GM12872 (cell line): ENCODE data around the gene MTPN.

Experiments
- CTCF ChIP-seq: IDR thresholded peaks from 3 replicates; pipeline ENCODE4 v1.5.1; 2011; ENCODE audit warnings: low read depth, mild to moderate bottlenecking, low read length, moderate library complexity; ENCODE audit not compliant: insufficient read depth

Gene MTPN

GRCh38 chr7:135964791-135965190, 12.4 kb downstream of the MTPN start:
- no peak for TF ChIP-seq CTCF

GRCh38 chr7:135964274-135964673, 12.9 kb downstream of the MTPN start:
- TF ChIP-seq CTCF = no peak

- no peak for TF ChIP-seq CTCF
Observed at GRCh38 chr7:135962802-135963201, 14.4 kb downstream of the MTPN start.

GRCh38 chr7:135960709-135961451, 16.3 kb downstream of the MTPN start:
- TF ChIP-seq CTCF = no peak

- TF ChIP-seq CTCF = no peak
Observed at GRCh38 chr7:135959646-135960363, 17.4 kb downstream of the MTPN start.

GRCh38 chr7:135958173-135958572, 19.0 kb downstream of the MTPN start:
- TF ChIP-seq CTCF = no peak

- no peak for TF ChIP-seq CTCF
Observed at GRCh38 chr7:135957627-135958026, 19.5 kb downstream of the MTPN start.
